Measurements from ENCODE around the gene UCN2.
"Not testable (repeated sequence)": the region's sequence is repeated elsewhere in the genome, so short reads cannot be mapped to it uniquely, and the experiment has no call there.

Gene UCN2

GRCh38 chr3:48562367-48563095 is 1.1 kb downstream of the UCN2 start:
- DNase-seq (ENCODE audit: low read depth in 2 of 2): no peak

DNA sequence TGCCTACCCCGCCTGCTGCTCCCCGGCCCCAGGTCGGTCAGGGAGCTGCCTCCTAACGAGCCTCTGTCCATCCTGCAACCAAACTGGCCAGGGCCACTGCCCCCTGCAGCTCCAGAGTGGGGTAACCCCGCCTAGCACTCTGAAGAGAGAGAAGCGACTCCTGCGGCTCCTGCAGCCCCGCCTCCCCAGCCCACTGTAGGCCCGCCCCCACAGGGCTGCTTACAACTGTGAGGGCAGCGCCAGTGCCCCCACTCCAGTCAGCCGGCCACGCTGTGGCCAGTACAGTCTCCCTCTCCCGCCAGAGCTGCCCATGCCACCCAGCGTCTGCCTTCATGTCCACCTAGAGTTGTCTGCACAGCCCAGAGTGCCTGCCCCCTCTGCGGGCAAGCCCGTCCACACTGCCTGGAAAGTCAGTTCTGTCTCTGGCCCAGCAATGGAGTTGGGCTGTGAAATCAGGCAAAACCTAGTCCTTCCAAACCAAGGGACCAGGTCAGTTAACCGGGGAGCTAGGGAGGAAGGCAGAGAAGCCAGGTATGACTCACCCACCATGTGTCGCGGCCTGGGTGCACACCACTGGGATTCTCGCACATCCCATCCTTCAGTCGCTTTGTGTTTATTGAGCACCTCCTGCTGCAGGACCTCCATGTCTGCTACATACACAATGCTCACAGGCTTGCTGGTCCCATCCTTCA is 2.4 kb downstream of the UCN2 start:
- no peak for DNase-seq (ENCODE audit: low read depth in 2 of 2)

DNA sequence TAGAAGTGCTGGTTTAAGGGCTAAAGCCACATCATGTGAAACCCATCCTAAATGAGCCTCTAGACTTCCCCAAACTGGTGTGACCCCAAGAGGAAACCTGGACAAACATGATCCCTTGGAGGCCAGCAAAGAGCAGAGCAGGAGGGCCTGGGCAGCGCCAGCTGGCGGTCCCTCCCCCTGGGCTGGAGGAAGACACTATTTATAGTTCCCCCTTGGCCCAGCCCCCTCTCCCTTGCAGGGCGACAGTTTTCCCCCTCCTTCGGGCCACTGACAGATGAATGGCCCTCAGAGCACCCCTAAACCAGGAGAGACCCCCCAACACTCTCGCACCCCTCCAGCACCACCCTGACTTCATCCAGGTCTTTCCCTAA is 2.9 kb downstream of the UCN2 start:
- DNase-seq (ENCODE audit: low read depth in 2 of 2): no peak

DNA sequence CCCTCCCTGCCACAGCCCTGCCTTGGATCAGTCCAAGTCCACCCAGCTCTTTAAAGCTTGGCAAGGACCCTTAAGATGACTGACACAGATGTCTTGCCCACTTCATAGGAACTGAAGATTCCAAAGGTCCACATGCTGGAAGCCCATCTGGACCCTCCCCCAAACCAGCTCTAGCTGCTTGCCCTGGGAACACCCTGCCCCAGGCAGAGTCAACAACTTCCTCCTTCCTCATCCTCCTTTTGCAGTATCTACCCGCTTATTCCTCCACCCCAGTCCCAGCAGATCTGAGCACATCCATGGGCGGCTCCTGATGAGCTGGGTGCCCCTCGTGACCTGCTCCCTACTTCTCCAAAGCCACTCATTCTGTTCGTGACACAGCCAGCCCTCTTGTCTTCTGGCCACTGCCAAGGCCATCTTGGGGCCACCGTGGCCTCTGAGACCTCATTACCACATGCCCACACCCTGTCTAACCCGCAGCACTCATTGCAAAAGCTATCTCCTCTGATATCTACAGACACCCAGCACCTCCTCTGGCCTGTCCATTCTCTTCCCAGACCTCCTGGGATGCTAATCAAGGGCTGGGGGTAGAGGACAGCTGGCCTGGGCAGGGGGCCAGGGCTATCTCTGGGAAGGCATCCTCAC is 5.0 kb downstream of the UCN2 start:
- DNase-seq (ENCODE audit: low read depth in 2 of 2): no peak

DNA sequence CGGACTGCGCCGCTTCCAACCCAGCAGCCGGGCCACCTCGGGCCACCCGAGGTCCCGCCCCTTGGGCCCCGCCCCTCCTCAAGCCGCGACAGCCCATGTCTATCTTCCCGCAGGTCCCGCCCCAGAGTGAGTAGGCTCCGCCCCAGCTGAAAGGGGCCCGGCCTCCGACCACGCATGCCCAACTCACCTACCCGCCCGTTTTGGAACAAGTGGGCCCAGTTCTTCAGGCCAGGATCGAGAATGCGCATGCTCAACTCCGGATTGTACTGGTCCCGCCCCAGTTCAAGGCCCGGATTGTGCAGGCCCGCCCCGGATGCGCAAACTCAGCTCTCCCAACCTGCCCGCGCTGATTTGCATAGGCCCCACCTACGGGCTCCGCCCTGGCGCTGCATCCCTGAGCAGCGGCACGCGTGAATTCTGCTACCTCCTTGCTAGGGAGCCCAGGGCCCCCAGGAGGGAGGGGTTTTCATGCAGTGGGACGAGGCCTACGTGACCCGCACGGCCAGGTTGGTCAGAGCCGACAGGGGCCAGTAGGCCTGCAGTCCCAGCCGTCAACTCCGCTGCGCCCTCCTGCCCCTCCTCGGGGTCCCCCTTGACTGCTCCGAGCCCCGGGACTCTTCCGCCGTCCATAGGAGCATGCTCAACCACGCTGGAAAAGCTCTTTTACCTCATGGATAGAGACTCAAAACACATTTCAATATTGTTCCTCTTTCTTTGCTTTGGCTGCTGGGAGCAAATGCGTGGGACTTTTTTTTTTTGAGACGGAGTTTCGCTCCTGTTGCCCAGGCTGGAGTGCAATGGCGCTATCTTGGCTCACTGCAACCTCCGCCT is 6.6 kb downstream of the UCN2 start, which contains the start of gene PFKFB4:
PFKFB4 (minus strand) TSS at position 8 of the 831 bp plus-strand sequence. CDS start 26 bp downstream, outside the sequence.
- DNase-seq (ENCODE audit: low read depth in 2 of 2): peak; percentile 98 to 99

DNA sequence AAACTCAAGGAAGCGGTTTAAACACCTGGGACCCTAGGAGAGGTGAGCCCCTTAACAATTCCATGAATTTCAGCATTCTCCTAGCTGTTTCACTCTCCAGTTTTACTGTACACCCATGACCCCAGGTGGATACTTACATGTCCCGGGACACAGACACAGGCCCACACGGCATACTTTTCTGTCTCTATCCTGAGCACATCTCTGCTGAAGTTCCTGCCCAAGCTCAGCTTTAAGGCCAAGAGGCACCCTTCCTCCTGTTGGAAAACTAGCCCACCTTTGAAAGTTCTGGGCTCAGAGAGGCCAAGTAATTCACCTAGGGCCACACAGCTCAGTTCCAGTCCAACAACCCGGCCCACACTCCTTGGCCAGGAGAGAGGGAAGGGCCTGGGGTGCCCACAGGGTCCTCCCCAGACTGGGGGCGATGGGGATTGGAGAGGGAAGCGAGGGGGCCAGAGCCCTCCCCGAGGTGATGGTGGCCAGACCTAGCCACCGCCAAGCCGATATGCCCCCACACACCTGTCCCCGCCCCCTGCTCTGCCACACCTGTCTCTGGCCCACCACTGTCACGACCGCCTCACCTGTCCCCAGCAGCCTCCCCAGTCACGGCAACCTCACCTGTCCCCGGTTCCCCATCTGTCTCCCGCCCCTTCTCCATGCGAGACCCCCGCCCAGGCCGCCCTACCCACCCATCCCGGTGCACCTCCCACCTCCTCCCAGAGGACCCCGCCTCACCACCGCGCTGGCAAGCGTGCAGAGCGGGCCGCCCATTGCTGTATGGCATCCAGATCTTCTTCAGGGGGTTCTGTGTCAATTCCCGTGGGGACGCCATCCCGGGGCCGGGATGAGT is 7.4 kb downstream of the UCN2 start:
- no peak for DNase-seq (ENCODE audit: low read depth in 2 of 2)

- DNase-seq (ENCODE audit: low read depth in 2 of 2): no peak
These were observed 8.2 kb downstream of the UCN2 start for GRCh38 chr3:48555231-48555948.

GRCh38 chr3:48553886-48554845 is 9.4 kb downstream of the UCN2 start:
- no peak for DNase-seq (ENCODE audit: low read depth in 2 of 2)

GRCh38 chr3:48553361-48553760 is 10.2 kb downstream of the UCN2 start:
- DNase-seq (ENCODE audit: low read depth in 2 of 2): no peak

DNA sequence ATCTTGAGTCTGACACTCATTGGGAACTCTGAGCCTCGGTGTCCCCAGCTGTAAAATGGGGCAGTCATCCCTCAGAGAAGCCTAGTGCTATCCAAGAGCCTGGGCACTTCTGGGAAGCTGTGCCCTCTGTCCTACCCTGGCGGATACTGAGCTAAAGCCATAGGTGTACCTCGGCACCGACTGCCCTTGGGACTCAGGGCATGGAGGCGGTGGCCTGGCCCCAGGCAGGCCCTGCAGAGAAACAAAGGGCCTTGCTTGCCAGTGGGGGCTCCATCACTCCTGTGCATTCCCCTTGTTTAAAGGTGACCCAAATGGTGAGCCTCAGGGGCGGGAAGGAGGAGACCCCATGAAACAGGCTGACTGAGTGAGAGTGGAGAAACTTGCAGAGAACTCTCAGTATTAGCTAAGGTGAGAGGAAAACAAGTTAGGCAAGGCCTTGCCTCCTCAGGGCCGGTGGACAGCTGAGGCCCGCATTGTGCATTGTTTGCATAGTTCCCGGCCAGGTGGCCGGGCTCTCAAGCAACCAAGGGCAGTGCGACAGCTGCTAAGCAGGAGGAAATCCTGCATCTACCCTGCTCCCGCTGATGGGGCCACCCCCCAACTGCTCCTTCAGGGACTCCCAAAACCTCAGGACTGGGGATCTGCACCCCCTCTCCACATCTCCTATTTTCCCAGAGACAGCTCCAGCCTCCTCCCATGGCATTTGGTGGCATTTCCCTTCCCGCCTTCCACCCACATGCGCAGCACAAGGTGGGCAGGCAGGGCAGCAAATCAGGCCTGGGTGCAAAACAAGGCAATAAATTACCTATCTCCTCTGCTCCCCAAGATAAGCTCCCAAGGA is 11.2 kb downstream of the UCN2 start:
- DNase-seq (ENCODE audit: low read depth in 2 of 2): no peak

DNA sequence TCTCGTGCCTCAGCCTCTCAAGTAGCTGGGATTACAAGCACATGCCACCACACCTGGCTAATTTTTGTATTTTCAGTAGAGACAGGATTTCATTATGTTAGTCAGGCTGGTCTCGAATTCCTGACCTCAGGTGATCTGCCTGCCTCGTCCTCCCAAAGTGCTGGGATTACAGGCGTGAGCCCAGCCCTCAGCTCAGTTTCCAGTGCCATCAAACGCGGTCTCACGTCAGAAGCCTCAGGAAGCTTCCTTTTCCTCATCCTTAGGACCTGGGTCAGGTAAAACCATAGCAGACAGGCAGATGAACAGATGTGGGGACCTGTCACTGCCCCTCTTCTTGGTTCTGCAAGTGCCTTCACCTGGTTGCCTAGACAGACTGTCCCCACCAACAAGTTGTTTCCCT is 11.9 kb downstream of the UCN2 start:
- not testable (repeated sequence) for DNase-seq (ENCODE audit: low read depth in 2 of 2)

- peak; percentile 68 to 69 for DNase-seq (ENCODE audit: low read depth in 2 of 2)
These were observed 14.6 kb downstream of the UCN2 start for GRCh38 chr3:48548729-48549705.

DNA sequence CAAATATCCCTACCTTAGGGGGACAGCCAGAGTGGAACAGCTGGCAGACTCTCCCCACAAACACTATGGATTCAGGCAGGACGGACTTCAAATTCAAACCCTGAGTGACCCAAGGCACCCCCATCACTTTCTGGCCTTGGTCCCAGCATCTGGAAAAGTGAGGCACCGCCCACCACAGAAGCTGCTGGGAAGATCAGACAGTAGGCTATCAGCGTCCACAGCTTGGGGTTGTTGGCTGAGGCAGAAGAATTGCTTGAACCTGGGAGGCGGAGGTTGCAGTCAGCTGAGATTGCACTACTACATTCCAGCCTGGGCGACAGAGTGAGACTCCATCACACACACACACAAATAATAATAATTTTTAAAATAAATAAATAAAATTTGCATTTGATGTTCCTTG is 15.5 kb downstream of the UCN2 start:
- no peak for DNase-seq (ENCODE audit: low read depth in 2 of 2)

- no peak for DNase-seq (ENCODE audit: low read depth in 2 of 2)
These were observed 17.3 kb downstream of the UCN2 start for GRCh38 chr3:48546203-48546829.

- no peak for DNase-seq (ENCODE audit: low read depth in 2 of 2)
These were observed 19.4 kb downstream of the UCN2 start for GRCh38 chr3:48544141-48544540.

DNA sequence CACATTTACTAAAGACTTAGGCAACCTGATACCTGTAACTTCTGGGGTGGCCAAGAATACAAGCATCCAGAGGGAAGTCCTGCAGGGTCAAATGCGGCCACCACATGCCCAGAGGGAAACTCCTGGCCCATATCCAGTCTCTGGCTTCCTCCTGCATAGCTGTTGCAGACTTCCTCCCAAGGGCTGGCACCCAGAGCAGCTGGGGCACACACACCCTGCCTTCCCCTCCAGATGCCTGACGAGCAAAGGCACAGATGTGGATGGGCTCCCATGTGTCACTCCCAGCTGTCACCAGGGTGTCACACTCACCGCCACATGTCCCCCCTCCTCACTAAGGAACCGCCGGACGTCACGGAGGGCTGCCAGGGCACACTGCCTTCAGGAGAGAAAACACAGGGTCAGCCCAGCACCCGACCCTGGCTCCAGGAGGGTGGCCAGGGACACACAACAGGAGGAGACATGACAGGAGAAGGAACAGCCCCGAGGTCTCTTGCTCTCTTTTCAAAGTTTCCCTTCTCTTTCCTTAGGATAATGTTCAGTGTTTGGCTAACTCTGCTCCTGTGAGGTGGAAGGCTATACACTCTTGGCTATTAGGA is 20.2 kb downstream of the UCN2 start:
- DNase-seq (ENCODE audit: low read depth in 2 of 2): no peak

Data from activated CD8-positive, alpha-beta memory T cell treated with anti-CD3 and anti-CD28 coated beads for 4 hours (primary cell).